CMK (cell line): ENCODE results near the gene BPIFB2.

ENCODE experiments used
- DNase-seq: peaks from one replicate; pipeline ENCODE4 v3.0.0-alpha.2; 2010; ENCODE audit warnings: low read depth

The BPIFB2 gene

DNA sequence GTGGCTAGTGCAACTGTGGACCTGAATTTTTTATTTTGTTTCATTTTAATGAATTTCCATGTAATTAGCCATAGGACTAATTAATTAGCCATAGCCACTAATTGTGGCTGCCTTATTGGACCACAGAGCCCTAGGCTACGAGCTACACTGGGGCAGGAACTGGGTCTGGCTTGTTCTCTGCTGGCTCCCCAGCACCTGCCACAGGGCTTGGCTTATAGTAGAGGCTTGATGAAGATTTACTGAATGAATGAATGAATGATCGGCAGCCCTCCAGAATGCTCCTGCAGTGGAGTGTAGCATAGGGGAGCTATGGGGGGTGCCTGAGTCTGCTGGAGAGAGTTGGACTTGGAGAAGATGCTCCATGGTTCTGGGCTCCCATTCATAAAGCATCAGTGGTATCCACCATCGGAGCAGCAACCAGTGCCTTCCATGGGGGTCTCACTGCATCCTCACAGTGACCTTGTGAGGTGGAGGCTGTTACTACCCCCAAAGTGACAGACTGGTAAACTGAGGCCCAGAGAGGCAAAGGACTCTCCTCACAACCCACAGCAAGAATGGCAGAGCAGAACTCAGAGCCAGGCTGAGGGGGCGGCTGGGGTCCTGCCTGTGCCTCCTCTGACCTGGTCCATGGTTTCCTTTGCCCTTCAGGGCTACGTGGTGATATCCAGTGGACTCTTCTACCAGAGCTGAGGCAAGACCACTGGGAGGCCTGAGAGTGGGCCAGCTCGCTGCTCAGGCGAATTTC, 15.4 kb downstream of the BPIFB2 start:
- DNase-seq = no peak

DNA sequence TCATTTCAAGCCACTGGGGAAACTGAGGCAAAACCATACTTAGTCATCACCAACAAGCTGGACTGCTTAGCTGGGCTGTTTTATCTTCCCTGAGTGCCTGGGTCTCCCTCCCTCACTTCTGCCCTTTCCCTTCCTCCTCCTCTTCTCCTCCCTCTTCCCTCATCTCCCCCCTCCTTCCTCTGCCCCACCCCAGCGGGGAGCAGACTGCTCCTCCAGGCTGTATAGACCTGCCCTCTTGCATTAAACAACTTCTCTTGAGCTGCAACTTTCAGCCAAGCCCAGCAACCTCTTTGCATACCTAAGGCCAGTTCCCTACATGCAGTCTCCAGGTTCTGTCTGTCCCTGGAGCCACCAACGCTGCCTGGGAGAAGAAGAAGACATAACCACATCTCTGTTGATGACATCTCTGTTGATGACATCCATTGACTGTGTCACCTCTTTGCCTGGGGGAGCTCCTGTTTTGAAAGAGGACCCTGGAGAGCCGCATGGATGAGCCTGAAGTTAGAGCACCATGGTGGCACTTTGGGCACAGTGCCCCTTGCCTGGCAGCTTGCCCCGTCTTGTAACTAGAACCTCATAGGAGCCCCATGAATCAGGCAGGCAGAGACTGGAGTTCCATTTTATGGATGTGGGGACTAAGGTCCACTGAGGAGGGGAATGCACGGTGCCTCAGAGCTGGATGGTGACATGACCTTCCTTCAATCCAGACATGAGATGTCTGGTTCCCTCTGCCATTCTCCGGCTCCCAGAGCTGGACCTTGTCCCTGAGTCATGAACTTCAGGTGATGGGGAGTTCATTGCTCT, 16.1 kb downstream of the BPIFB2 start:
- DNase-seq = no peak

DNA sequence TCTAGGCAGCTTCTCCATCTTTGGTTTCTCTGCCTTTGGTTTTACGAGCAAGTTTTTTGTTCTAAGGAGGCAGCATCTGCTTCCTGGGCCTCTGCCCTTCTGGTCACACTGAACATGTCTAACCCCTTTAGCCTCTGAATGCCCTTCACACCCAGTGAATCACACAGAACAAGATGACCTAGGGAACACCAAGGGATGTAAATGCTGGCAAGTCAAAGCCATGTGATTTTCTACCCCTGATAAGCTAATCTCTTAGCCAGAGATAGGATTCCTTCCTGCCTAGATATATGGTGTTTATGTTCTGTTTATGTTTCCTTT, 16.7 kb downstream of the BPIFB2 start:
- DNase-seq = no peak

DNA sequence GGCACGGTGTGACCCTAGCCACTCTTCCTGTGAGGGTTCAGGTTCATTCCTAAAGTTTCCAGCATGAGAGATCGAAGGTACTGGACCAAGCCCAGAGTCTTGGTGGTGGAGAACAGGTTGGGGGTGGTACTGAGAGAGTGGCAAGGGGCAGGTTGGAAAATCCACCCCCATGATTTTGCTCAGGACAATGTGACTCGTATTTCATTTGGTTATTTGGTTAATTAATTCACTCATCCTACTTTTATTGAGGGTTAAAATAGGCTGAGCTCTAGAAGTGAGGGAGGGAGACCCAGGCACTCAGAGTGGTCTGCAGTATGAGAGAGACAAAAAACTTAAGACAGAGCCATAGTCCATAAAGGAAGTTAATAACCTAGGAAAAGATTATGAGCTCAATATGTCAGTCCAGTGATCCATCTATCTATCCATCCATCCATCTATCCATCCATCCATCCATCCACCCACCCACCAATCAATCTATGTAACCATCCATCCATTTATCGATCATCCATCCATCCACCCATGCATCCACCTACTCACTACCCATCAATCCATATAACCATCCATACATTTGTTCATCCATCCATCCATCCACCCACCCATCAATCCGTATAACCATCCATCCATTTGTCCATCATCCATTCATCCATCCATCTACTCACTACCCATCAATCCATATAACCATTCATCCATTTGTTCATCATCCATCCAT, 17.3 kb downstream of the BPIFB2 start:
- DNase-seq = no peak

DNA sequence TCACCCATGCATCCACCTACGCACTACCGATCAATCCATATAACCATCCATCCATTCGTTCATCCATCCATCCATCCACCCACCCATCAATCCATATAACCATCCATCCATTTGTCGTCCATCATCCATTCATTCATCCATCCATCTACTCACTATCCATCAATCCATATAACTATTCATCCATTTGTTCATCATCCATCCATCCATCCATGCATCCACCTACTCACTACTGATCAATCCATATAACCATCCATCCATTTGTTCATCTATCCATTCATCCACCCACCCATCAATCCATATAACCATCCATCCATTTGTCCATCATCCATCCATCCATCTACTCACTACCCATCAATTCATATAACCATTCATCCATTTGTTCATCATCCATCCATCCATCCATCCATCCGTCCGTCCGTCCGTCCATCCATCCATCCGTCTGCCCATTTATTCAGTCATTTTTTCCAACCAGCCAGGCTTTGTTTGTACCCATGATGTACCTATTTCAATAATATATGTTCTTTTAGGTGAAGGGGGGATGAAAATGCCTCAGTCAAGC, 17.9 kb downstream of the BPIFB2 start:
- no peak for DNase-seq

DNA sequence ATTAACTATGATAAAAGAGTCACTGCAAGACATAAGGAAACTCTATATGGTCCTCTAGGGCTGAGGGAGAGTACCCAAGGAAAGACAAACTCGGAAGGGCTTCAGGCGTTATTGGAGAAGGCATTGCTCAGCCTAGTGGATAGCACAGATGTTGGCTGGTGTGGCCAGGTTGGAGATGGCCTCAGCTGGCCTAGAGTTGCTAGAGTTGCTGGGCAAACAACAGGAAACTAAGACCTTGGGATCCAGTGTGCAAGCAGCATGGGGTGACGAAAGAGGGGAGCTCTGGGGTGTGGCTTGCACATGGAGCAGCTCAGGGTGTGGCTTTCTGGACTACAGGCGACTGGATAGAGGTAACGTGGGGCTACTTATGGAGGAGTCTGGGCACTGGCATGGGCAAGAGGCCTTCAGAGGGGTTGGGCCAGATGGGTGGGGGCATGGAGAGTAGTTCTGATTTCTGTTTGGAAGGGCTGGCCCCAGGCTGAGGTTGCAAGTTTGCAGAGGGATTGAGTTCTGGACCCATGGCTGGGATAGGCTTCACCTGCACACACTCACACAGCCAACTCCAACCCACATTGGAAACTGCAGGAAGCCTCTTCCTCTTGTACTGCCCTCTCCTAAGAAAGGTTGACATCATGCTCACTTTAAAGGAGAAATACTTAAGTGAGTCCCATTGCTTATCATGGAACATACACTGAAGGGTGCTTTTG, 18.7 kb downstream of the BPIFB2 start:
- no peak for DNase-seq

DNA sequence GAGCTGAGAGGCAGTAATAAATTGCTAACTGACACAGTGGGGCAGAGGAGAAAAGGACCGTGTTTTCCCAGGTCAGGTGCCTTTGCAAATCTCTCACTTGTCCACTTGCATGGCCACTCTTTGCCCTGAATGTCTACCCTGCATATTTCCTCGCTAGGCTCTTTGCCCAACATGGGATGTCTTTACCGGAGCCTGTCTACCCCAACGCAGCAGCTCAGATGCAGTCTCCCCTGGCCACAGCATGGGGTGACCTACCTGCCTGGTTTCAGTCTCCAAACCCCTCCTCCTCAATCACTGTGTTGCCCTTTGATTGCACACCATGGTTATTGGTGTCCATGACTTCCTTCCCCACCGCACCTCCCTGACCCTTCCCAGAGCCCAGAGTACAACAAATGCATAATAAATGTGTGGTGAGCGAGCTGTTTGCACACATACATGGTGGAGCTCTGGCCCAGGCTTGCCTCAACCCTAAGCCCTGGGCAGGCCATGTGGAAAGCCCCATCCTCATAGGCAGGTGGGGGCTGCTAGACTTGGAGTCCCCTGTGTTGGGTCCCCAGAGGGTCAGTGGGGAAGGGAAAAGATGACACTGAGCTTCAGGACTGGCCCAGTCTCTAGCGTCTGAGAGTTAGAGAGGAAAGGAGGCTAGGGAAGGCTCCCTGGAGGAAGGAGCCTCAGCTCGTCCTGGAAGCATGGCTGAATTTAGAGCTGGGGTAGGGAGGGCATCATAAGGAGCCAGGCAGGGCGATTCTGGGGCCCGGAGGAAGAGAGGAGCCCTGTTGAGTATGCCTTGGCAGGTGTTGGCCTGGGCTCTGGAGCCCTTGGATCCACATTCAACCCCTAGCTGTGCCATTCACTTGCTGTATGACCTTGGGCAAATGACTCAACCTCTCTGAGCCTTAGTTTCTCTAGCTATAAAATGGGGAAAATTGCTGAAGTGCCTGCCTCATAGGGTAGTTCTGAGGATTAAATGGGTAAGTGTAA, 19.6 kb downstream of the BPIFB2 start:
- no peak for DNase-seq

DNA sequence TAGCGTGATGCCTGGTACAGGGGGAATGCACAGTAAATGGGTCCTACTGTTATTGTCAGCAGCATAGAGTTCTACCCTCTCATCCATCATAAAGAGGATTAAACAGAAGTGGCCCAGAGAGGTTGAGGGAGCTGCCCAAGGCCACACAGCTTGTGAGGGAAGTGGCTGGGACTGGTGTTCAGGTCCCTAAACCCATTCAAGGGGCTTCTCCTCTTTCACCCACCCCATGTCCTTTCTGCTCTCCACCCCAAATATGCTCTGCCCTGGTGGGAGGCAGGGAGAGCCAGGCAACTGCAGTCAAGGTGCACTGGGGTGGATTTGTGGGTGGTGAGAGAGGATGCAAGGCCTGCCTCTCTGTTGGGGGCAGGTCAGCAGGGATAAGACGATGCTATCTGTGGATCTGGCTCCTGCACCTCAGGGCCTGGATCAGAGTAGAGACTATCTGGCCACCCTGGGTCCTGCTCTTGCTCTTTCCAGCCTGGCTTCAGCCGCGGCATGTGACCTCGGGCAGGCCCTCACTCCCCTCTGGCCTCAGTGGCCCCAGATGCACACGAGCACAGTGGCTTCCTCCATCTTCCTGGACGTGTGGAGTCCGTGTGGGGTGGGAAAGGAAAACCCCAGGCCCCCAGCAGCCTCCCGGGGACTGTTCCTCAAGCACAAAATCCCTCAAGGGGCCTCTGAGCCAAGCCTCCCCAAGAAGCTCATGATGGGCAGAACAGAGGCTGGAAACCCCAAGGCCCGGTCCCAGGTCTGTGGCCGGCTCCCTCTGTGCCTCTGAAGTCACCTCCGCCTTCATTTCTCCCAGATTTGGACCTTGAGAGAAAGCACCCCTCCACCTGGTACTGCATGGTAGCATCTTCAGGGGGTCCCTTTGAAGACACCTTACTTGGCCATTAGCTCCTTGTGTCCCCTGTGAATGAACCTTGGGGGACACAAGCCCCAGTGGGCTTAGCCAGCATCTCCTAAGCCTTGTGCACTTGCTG, 20.6 kb downstream of the BPIFB2 start:
- no peak for DNase-seq

DNA sequence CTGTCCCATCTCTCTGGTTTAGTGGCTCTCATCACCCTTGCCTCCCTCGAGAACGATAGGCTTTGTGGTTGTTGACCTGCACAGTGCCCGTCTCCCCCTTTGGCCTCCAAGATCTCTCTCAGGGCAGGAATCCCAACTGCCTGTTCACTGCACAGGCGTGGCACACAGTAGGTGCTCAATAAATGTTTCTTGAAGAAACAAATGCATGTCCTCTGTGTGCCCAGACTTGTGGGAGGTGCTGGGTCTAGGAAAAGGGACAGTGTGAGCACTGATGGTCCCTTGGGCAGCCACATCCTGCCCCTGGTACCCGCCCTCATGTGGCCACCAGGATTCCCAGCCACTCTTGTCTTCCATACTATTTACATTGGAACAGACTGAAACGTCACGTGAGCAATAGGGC, 21.4 kb downstream of the BPIFB2 start:
- DNase-seq = no peak

DNA sequence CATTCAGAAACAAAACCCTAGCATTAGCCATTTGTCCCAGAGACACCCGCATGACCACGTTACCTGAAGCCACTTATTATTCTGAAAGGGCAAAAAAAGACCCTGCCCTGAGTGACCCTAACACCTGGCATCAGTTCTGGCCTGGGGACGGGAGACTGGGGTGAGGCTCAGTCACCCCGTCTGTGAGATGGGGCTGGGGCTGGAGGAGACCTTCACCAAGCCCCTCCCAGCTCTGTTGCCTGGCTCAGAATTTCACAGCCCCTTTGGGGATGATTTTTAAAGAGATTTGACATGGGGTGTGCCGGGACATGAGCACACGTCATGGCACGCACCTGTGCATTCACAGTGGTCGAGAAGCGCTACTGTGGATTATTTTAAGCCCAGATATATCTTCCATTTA, 22.6 kb downstream of the BPIFB2 start:
- DNase-seq = no peak

DNA sequence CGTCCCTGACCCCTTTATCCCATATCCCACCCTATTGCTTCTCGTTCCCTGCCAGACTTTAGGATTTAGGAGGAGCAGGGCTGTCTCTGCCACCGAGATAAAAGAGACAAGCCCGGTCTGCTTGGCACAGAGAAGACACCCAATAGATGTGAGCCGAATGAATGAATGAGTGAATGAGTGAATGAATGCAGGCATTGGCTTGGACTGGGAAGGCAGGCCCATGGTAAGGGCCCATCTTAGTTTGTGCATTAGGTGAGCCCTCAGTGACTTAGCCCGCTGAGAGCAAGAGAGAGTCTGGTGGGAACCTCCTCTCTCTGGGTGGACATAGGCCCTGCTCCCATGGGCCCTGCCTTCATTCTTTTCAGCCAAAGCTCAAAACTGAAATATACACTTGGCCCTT, 23.1 kb downstream of the BPIFB2 start:
- DNase-seq = no peak

DNA sequence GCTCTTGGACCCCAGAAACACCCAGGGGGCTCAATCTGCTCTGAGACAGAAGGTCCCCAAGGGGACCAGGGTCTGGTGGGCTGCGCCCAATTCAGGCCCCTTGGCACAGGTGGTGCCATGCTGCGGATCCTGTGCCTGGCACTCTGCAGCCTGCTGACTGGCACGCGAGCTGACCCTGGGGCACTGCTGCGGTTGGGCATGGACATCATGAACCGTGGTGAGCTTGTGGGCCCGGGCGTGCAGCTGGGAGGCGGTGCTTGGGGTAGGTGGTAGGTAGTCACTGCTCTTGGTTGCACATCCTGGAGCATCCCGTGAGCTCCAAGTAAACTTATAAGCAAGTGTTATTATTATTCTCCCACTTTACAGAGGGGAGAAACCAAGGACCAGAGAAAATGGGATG, 24.0 kb downstream of the BPIFB2 start, which contains the start of gene BPIFB6:
TSS of gene BPIFB6 (plus strand) at position 118 of the 400 bp plus-strand sequence. CDS start at position 118, 0 bp downstream.
- no peak for DNase-seq

DNA sequence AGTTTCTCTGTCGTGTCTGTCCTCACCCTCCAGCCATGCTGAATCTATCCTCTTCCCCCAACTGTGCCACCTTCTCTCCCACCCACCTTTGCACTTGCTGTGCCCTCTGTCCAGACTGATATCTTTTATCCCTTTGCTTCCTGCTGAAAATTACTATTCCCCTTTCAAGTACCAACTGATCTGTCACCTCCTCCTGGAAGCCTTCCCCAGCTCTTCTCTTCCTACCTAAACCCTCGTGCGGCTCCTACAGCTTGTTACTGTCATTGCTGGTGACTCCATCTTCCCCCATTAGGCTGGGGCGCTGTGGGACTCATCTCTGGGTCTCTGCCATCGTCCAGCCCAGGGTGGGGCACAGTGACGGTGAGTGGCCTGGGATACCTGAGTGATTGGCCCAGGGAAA, 25.1 kb downstream of the BPIFB2 start:
- no peak for DNase-seq

DNA sequence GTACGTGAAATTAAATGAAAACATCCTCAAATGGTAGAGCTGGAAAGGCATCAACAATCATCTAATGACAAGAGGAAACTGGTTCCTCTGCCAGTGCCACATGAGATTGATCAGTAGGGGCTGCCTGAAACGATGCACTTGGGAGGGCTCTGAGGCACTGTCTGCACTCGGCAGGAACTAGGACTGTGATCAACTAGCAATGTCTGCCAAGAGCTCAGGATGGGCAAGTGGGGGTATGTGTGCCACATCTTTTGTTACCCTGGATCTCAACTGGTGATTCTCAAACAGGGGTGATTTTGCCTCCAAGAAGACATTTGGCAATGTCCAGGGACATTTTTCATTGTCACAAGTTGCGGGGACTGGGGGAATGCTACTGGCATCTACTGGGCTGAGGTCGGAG, 25.9 kb downstream of the BPIFB2 start:
- no peak for DNase-seq

DNA sequence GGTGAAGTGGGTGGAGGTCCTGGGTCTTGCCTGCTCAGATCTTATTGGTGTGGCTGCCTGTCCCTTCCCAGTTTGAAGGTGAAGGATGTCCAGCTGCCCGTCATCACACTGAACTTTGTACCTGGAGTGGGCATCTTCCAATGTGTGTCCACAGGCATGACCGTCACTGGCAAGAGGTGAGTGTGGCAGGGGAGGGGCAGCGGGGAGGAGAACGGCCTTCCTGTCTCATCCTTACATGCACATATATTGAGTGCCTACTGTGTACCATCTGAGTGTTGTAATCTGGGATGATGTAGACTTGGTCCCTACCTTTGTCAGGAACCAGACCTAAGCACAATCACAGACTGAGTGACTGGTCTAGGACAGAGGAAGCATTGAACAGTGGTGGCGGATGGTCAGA, 26.6 kb downstream of the BPIFB2 start:
- no peak for DNase-seq

DNA sequence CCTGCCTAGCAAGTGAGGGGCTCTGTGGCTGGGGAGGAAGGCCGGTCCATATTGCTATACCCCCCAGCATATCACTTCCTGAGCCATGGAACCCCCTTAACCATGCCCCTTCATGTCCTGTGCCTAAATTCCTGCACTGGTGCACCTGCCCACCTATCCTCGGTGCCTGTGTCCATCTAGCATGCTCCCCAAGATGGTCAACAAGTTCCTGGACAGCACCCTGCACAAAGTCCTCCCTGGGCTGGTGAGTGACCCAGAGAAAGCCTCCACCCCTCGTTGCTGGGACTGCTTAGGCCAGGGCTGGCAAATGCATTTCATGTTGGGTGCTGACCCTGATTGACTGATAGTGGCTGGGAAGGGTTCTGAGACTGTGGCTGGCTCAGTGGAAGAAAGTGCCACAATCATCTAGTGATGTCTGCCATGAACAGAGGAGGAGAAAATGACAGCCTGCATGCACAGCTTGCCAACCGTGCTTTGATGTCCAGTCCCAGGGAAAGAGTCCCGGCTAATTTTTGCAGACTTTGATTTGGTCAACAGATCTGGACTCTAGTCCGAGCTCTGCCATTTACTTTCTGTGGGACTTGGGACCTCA, 27.5 kb downstream of the BPIFB2 start:
- DNase-seq = no peak

DNA sequence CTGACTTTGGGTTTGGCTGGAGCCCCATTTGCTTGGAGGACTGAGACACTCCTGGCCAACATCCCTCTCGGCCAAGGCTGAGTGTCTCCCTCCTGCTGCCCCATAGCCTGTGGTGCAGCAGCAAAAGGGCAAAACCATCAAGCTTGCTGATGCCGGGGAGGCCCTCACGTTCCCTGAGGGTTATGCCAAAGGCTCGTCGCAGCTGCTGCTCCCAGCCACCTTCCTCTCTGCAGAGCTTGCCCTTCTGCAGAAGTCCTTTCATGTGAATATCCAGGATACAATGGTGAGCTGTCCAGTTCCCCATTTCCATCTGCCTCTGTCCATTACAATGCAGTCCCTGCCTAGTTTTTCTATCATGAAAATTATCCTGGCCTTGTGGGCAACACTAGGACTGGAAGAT, 30.0 kb downstream of the BPIFB2 start:
- no peak for DNase-seq

DNA sequence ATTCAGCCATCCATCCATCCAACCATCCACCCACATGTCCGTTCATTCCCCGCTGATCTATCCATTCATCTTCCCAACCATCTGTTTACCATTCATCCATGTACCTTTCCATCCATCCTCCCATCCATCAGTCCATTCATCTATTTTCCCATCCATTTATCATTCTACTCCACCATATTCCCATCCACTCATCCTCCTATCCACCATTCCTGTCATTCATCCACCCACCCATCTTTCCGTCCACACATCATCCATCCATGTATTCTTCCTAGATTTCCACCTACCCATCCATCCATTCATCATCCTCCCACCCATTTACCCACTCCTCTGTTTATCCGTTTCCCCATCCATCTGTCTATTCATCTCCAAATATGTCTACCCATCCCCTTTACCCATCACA, 30.7 kb downstream of the BPIFB2 start:
- no peak for DNase-seq

DNA sequence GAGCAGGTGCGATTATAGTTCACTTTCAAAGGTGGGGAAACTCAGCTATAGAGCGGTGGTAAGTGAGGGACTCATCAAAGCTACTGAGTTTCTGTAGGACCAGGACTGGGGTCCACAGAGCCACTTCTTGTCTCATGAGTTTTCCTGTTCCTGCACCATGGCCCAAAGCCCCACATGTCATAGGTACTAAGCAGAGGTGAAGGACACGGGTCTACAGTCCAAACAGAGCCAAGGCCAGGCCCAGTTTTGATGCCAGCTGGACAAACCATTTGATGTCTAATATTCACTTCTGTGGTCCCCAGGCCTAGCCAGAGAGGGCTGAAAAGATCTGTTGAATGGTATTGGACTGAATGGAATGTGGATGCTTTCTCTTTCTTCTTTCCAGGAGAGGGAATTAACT, 34.9 kb downstream of the BPIFB2 start:
- no peak for DNase-seq
